ENCODE results near the gene HSF4.

The HSF4 gene

GRCh38 chr16:67191411-67191994 is 27.0 kb downstream of the HSF4 start:
- H2BK15ac ChIP-seq (ENCODE audit: low read depth, poor library complexity, severe bottlenecking) = no peak overlapping the region
- 44% methylated on average over 9 of the region's 9 CpGs for WGBS
- H3K4me1 ChIP-seq (ENCODE audit: control insufficient read depth, insufficient read depth, low read depth, low read length) = peaks cover 31% of the 10 kb centered on the region
- H3K79me1 ChIP-seq (replicated peaks; ENCODE audit: low read length, poor library complexity, severe bottlenecking) = peaks cover 22% of the 10 kb centered on the region
- no peak overlapping the region for H2AK5ac ChIP-seq (ENCODE audit: low read length, severe bottlenecking)
- H3K4me3 ChIP-seq (ENCODE audit: insufficient read depth in 1 of 2, low read depth in 1 of 2, low read length in 2 of 2) = peak overlapping the region in 1 of 2 experiments; percentile 99
- H3K23ac ChIP-seq (ENCODE audit: low read length in 2 of 2) = no peak overlapping the region
- no peak overlapping the region for H3K14ac ChIP-seq (ENCODE audit: low read length in 2 of 2)
- no peak overlapping the region for H2BK12ac ChIP-seq (ENCODE audit: low read length in 2 of 2)
- H2BK5ac ChIP-seq (ENCODE audit: low read depth, low read length, poor library complexity, severe bottlenecking) = no peak overlapping the region
- H3K27ac ChIP-seq (ENCODE audit: low read length, poor library complexity, severe bottlenecking) = no peak overlapping the region
- H3K4me2 ChIP-seq (ENCODE audit: low read length, poor library complexity, severe bottlenecking) = peak overlapping the region; percentile 69
- H3K27me3 ChIP-seq (ENCODE audit: control insufficient read depth in 1 of 2, insufficient read depth in 1 of 2, low read length in 2 of 2) = no peaks in the 10 kb centered on the region
- peak overlapping the region; percentile 98 for H3K9ac ChIP-seq (ENCODE audit: low read length)
- H2AFZ ChIP-seq (ENCODE audit: low read depth, low read length) = no peak overlapping the region
- no peak overlapping the region for H3K4ac ChIP-seq (ENCODE audit: low read depth in 1 of 2, low read length in 2 of 2)
- H4K8ac ChIP-seq (ENCODE audit: low read length) = peak overlapping the region; percentile 25
- no peak for DNase-seq
- no peak overlapping the region for H2BK120ac ChIP-seq (ENCODE audit: low read depth, low read length)
- no peaks in the 10 kb centered on the region for H3K9me3 ChIP-seq (ENCODE audit: control insufficient read depth, low read length)
- no peak overlapping the region for H3K18ac ChIP-seq (ENCODE audit: low read depth in 1 of 2, low read length in 2 of 2)
- no peak overlapping the region for H4K91ac ChIP-seq (ENCODE audit: low read length)
- peaks cover 33 to 34% of the 10 kb centered on the region in 2 experiments for H3K36me3 ChIP-seq (ENCODE audit: control insufficient read depth in 1 of 2, insufficient read depth in 2 of 2, low read depth in 1 of 2, low read length in 2 of 2)

- H2BK12ac ChIP-seq (ENCODE audit: low read length in 2 of 2) = no peak within 1 kb of the TSS
- no peak within 1 kb of the TSS for H3K27ac ChIP-seq (ENCODE audit: low read length, poor library complexity, severe bottlenecking)
- peak within 1 kb of the TSS; percentile 98 for H3K9ac ChIP-seq (ENCODE audit: low read length)
- peaks cover 26% of the 10 kb centered on the region for H3K4me1 ChIP-seq (ENCODE audit: control insufficient read depth, insufficient read depth, low read depth, low read length)
- H3K4ac ChIP-seq (ENCODE audit: low read depth in 1 of 2, low read length in 2 of 2) = peak within 1 kb of the TSS; percentile 62 to 88
- H2BK120ac ChIP-seq (ENCODE audit: low read depth, low read length) = no peak within 1 kb of the TSS
- H3K23ac ChIP-seq (ENCODE audit: low read length in 2 of 2) = no peak within 1 kb of the TSS
- peak within 1 kb of the TSS; percentile 81 for H3K4me2 ChIP-seq (ENCODE audit: low read length, poor library complexity, severe bottlenecking)
- no peak within 1 kb of the TSS for H2BK5ac ChIP-seq (ENCODE audit: low read depth, low read length, poor library complexity, severe bottlenecking)
- H2AK5ac ChIP-seq (ENCODE audit: low read length, severe bottlenecking) = no peak within 1 kb of the TSS
- peak within 1 kb of the TSS in 1 of 2 experiments; percentile 89 for H3K14ac ChIP-seq (ENCODE audit: low read length in 2 of 2)
- peak; percentile 93 for DNase-seq
- H3K4me3 ChIP-seq (ENCODE audit: insufficient read depth in 1 of 2, low read depth in 1 of 2, low read length in 2 of 2) = peak within 1 kb of the TSS; percentile 97 to 99
- H2BK15ac ChIP-seq (ENCODE audit: low read depth, poor library complexity, severe bottlenecking) = no peak within 1 kb of the TSS
- H4K8ac ChIP-seq (ENCODE audit: low read length) = peak within 1 kb of the TSS; percentile 97
- H2AFZ ChIP-seq (ENCODE audit: low read depth, low read length) = peak within 1 kb of the TSS; percentile 81
- H3K79me1 ChIP-seq (replicated peaks; ENCODE audit: low read length, poor library complexity, severe bottlenecking) = peaks cover 24% of the 10 kb centered on the region
- no peaks in the 10 kb centered on the region for H3K27me3 ChIP-seq (ENCODE audit: control insufficient read depth in 1 of 2, insufficient read depth in 1 of 2, low read length in 2 of 2)
- H3K18ac ChIP-seq (ENCODE audit: low read depth in 1 of 2, low read length in 2 of 2) = peak within 1 kb of the TSS; percentile 89 to 95
- no peaks in the 10 kb centered on the region for H3K9me3 ChIP-seq (ENCODE audit: control insufficient read depth, low read length)
- WGBS = under 1% methylated on average over 54 of the region's 54 CpGs
- peaks cover 40% of the 10 kb centered on the region in 2 experiments for H3K36me3 ChIP-seq (ENCODE audit: control insufficient read depth in 1 of 2, insufficient read depth in 2 of 2, low read depth in 1 of 2, low read length in 2 of 2)
- H4K91ac ChIP-seq (ENCODE audit: low read length) = peak within 1 kb of the TSS; percentile 1
Measured at GRCh38 chr16:67191995-67192681, 27.6 kb downstream of the HSF4 start, which contains the start of gene E2F4. Gene E2F4, plus strand, starts transcription at chr16:67192155. Its CDS starts 73 bp downstream, at chr16:67192228.

- Histone ChIP-seq H2BK12ac (ENCODE audit: low read length in 2 of 2) (no peak overlapping the region), H4K8ac (ENCODE audit: low read length) (peak overlapping the region; percentile 97), H3K14ac (ENCODE audit: low read length in 2 of 2) (peak overlapping the region in 1 of 2 experiments; percentile 63), H3K4me3 (ENCODE audit: insufficient read depth in 1 of 2, low read depth in 1 of 2, low read length in 2 of 2) (peak overlapping the region; percentile 97 to 99), H2AK5ac (ENCODE audit: low read length, severe bottlenecking) (no peak overlapping the region), H3K79me1 (replicated peaks; ENCODE audit: low read length, poor library complexity, severe bottlenecking) (peaks cover 27% of the 10 kb centered on the region), H2BK5ac (ENCODE audit: low read depth, low read length, poor library complexity, severe bottlenecking) (no peak overlapping the region), H3K4me1 (ENCODE audit: control insufficient read depth, insufficient read depth, low read depth, low read length) (peaks cover 29% of the 10 kb centered on the region), H3K9me3 (ENCODE audit: control insufficient read depth, low read length) (no peaks in the 10 kb centered on the region), H4K91ac (ENCODE audit: low read length) (no peak overlapping the region), H3K36me3 (ENCODE audit: control insufficient read depth in 1 of 2, insufficient read depth in 2 of 2, low read depth in 1 of 2, low read length in 2 of 2) (peaks cover 47% of the 10 kb centered on the region in 2 experiments), H3K23ac (ENCODE audit: low read length in 2 of 2) (no peak overlapping the region), H3K4me2 (ENCODE audit: low read length, poor library complexity, severe bottlenecking) (peak overlapping the region; percentile 81), H2BK15ac (ENCODE audit: low read depth, poor library complexity, severe bottlenecking) (no peak overlapping the region), H3K18ac (ENCODE audit: low read depth in 1 of 2, low read length in 2 of 2) (peak overlapping the region in 1 of 2 experiments; percentile 61), H2BK120ac (ENCODE audit: low read depth, low read length) (no peak overlapping the region), H3K4ac (ENCODE audit: low read depth in 1 of 2, low read length in 2 of 2) (peak overlapping the region; percentile 30 to 62), H2AFZ (ENCODE audit: low read depth, low read length) (no peak overlapping the region), H3K27me3 (ENCODE audit: control insufficient read depth in 1 of 2, insufficient read depth in 1 of 2, low read length in 2 of 2) (no peaks in the 10 kb centered on the region), H3K27ac (ENCODE audit: low read length, poor library complexity, severe bottlenecking) (no peak overlapping the region), H3K9ac (ENCODE audit: low read length) (peak overlapping the region; percentile 98)
- DNase-seq = no peak
- 42% methylated on average over 17 of the region's 17 CpGs for whole genome bisulfite sequencing
Measured at GRCh38 chr16:67192781-67193361, 28.3 kb downstream of the HSF4 start.

- Histone ChIP-seq H3K27me3 (ENCODE audit: control insufficient read depth in 1 of 2, insufficient read depth in 1 of 2, low read length in 2 of 2) (no peaks in the 10 kb centered on the region), H2BK120ac (ENCODE audit: low read depth, low read length) (no peak overlapping the region), H3K14ac (ENCODE audit: low read length in 2 of 2) (no peak overlapping the region), H3K36me3 (ENCODE audit: control insufficient read depth in 1 of 2, insufficient read depth in 2 of 2, low read depth in 1 of 2, low read length in 2 of 2) (peaks cover 54% of the 10 kb centered on the region in 2 experiments), H2BK15ac (ENCODE audit: low read depth, poor library complexity, severe bottlenecking) (no peak overlapping the region), H3K4me1 (ENCODE audit: control insufficient read depth, insufficient read depth, low read depth, low read length) (peaks cover 33% of the 10 kb centered on the region), H3K18ac (ENCODE audit: low read depth in 1 of 2, low read length in 2 of 2) (no peak overlapping the region), H2BK5ac (ENCODE audit: low read depth, low read length, poor library complexity, severe bottlenecking) (no peak overlapping the region), H3K9me3 (ENCODE audit: control insufficient read depth, low read length) (no peaks in the 10 kb centered on the region), H4K8ac (ENCODE audit: low read length) (no peak overlapping the region), H3K4me2 (ENCODE audit: low read length, poor library complexity, severe bottlenecking) (peak overlapping the region; percentile 25), H3K79me1 (replicated peaks; ENCODE audit: low read length, poor library complexity, severe bottlenecking) (peaks cover 28% of the 10 kb centered on the region), H2AK5ac (ENCODE audit: low read length, severe bottlenecking) (no peak overlapping the region), H2AFZ (ENCODE audit: low read depth, low read length) (no peak overlapping the region), H2BK12ac (ENCODE audit: low read length in 2 of 2) (peak overlapping the region in 1 of 2 experiments; percentile 22), H3K9ac (ENCODE audit: low read length) (peak overlapping the region; percentile 98), H3K4me3 (ENCODE audit: insufficient read depth in 1 of 2, low read depth in 1 of 2, low read length in 2 of 2) (peak overlapping the region in 1 of 2 experiments; percentile 99), H3K27ac (ENCODE audit: low read length, poor library complexity, severe bottlenecking) (no peak overlapping the region), H3K23ac (ENCODE audit: low read length in 2 of 2) (no peak overlapping the region), H4K91ac (ENCODE audit: low read length) (no peak overlapping the region), H3K4ac (ENCODE audit: low read depth in 1 of 2, low read length in 2 of 2) (no peak overlapping the region)
- no peak for DNase-seq
Measured at GRCh38 chr16:67193536-67193935, 29.0 kb downstream of the HSF4 start.

All from mesenchymal stem cell (in vitro differentiated cells and primary cell).